Endothelial cell of umbilical vein (primary cell): ENCODE results near the gene CD38. TPM values are rescaled to one million over a fixed set of nuclear protein-coding genes. Genes with fewer than 3 reads are reported as not detected.

Source experiments
- BruUV-seq: library from RNA; stranded (reverse); fragments of 400-500 nt; replicated peaks from 2 replicates; lab custom pipeline; 2021; lab: Mats Ljungman, UMichigan
- CTCF ChIA-PET: fragments of 300-600, 350-600 bp; sonication (Branson Sonifier 250); formaldehyde crosslinking; loops from one replicate; lab custom pipeline; 2021; ENCODE audit warnings: antibody characterized with exemption, inconsistent platforms; lab: Charles Lee
- POLR2A ChIA-PET: fragments of 300-600, 350-600 bp; sonication (Branson Sonifier 250); formaldehyde crosslinking; loops from one replicate; lab custom pipeline; 2021; ENCODE audit warnings: antibody characterized with exemption, inconsistent platforms; lab: Charles Lee
- DNase-seq: peaks from one replicate; pipeline ENCODE4 v3.0.0-alpha.2; 2011; ENCODE audit warnings: low read depth, low spot score
- FAIRE-seq: peaks from 2 replicates; lab custom pipeline; 2011; peaks lifted over from hg19 to GRCh38; lab: Jason Lieb, UNC
- H2AFZ ChIP-seq: 2 replicates; pipeline ENCODE4 v1.6.0; 2012; ENCODE audit warnings: low read depth, low read length, control low read depth, inconsistent platforms
- H3K27ac ChIP-seq: 2 replicates; pipeline ENCODE4 v1.5.1; 2011; ENCODE audit warnings: low read depth, mild to moderate bottlenecking, control low read depth, low read length, moderate library complexity; ENCODE audit not compliant: insufficient read depth
- H3K27me3 ChIP-seq, 2 experiments: 2 replicates each; pipeline versions ENCODE4 v1.6.0 to v1.6.1; 2011; ENCODE audit warnings: low read length in 2 of 2, mixed read lengths in 1 of 2; ENCODE audit not compliant: control insufficient read depth in 2 of 2, insufficient read depth in 2 of 2
- H3K36me3 ChIP-seq, 2 experiments: 2 replicates in 1 of 2; 3 replicates in 1 of 2; pipeline ENCODE4 v1.5.1; 2011; ENCODE audit warnings: low read length in 2 of 2, mild to moderate bottlenecking in 1 of 2, moderate library complexity in 1 of 2; ENCODE audit not compliant: control insufficient read depth in 2 of 2, insufficient read depth in 2 of 2; ENCODE audit errors: extremely low read depth in 1 of 2
- H3K4me1 ChIP-seq: 3 replicates; pipeline ENCODE4 v1.5.1; 2011; ENCODE audit warnings: mild to moderate bottlenecking, low read length; ENCODE audit not compliant: control insufficient read depth, insufficient read depth; ENCODE audit errors: extremely low read depth
- H3K4me2 ChIP-seq: 2 replicates; pipeline ENCODE4 v1.6.1; 2011; ENCODE audit warnings: low read length, control low read depth, mixed read lengths; ENCODE audit not compliant: insufficient read depth
- H3K4me3 ChIP-seq, 3 experiments: fragments of 200-600 bp in 1 of 3; sonication (generic), shearing (Covaris generic) in 1 of 3; replicated peaks in 1 of 3; 2 replicates each; pipeline ENCODE4 v1.5.1; 2011 to 2016; ENCODE audit warnings: control low read depth in 3 of 3, low read length in 3 of 3, mild to moderate bottlenecking in 2 of 3, inconsistent platforms in 1 of 3, low read depth in 1 of 3, moderate library complexity in 1 of 3; ENCODE audit not compliant: insufficient read depth in 1 of 3
- H3K79me2 ChIP-seq: 2 replicates; pipeline ENCODE4 v1.6.0; 2012; ENCODE audit warnings: low read length, inconsistent platforms; ENCODE audit not compliant: control insufficient read depth, insufficient read depth
- H3K9ac ChIP-seq: replicated peaks from 2 replicates; pipeline ENCODE3; 2011; ENCODE audit warnings: low read length, control low read depth; ENCODE audit not compliant: insufficient read depth; ENCODE audit errors: extremely low read depth
- H3K9me1 ChIP-seq: replicated peaks from 3 replicates; pipeline ENCODE4 v1.6.0; 2011; ENCODE audit warnings: mild to moderate bottlenecking, low read length; ENCODE audit not compliant: control insufficient read depth, insufficient read depth; ENCODE audit errors: extremely low read depth
- H3K9me3 ChIP-seq: replicated peaks from 2 replicates; pipeline ENCODE4 v1.5.1; 2012; ENCODE audit warnings: low read length, inconsistent platforms; ENCODE audit not compliant: control insufficient read depth, insufficient read depth
- H4K20me1 ChIP-seq: replicated peaks from 2 replicates; pipeline ENCODE3; 2011; ENCODE audit warnings: mild to moderate bottlenecking, low read length; ENCODE audit not compliant: control insufficient read depth, insufficient read depth; ENCODE audit errors: extremely low read depth
- CTCF ChIP-seq, 2 donors: IDR thresholded peaks; 1 replicate in 1 of 2; 2 replicates in 1 of 2; pipeline ENCODE4 v1.5.1; 2011; ENCODE audit warnings: low read length in 2 of 2, mild to moderate bottlenecking in 2 of 2, moderate library complexity in 2 of 2, control low read depth in 1 of 2, inconsistent platforms in 1 of 2, low read depth in 1 of 2; ENCODE audit not compliant: insufficient read depth in 1 of 2; ENCODE audit errors: extremely low read depth in 1 of 2
- EZH2 ChIP-seq: IDR thresholded peaks from 2 replicates; pipeline ENCODE4 v1.6.1; 2012; ENCODE audit warnings: borderline replicate concordance, low read depth, mild to moderate bottlenecking, moderate library complexity, low read length, inconsistent platforms; ENCODE audit not compliant: severe bottlenecking
- GATA2 ChIP-seq: IDR thresholded peaks from 2 replicates; pipeline ENCODE4 v1.7.0; 2011; ENCODE audit warnings: low read depth, mild to moderate bottlenecking, moderate library complexity, mixed read lengths, low read length; ENCODE audit not compliant: insufficient read length, insufficient read depth
- MAX ChIP-seq: IDR thresholded peaks from 2 replicates; pipeline ENCODE4 v1.6.1; 2011; ENCODE audit not compliant: insufficient read depth, insufficient read length
- MYC ChIP-seq: IDR thresholded peaks from one replicate; pipeline ENCODE4 v1.6.1; 2011; ENCODE audit warnings: mild to moderate bottlenecking, low read depth, low read length
- POLR2A ChIP-seq: IDR thresholded peaks from 2 replicates; pipeline ENCODE4 v1.6.1; 2012; ENCODE audit warnings: low read depth, mild to moderate bottlenecking, control low read depth, low read length
- POLR2AphosphoS5 ChIP-seq: IDR thresholded peaks from 2 replicates; pipeline ENCODE4 v1.6.1; 2012; ENCODE audit warnings: low read depth, mild to moderate bottlenecking, control low read depth, low read length, moderate library complexity; ENCODE audit not compliant: insufficient read depth
- dilution Hi-C: fragments of 300-500 bp; cut with MboI; formaldehyde crosslinking; loops from one replicate; pipeline ENCODE4 v1.15.0; 2019; ENCODE audit warnings: low sequenced_read_pairs; ENCODE audit not compliant: extremely low pct_ligation_motif_present
- intact Hi-C: fragments of 100-400 bp; cut with micrococcal nuclease; formaldehyde crosslinking; loops from one replicate; pipeline ENCODE4 v1.10.0; 2022
- polyA plus RNA-seq, 4 experiments: library from polyadenylated mRNA; depleted of rRNA in 3 of 4; stranded (reverse) in 3 of 4; unstranded in 1 of 4; fragments of >200 nt; gene quantifications; 2 replicates each; pipeline versions ENCODE4 v1.2.1 to v1.2.3, GENCODE V29; 2011 to 2012; ENCODE audit warnings: missing spikeins in 1 of 4
- total RNA-seq: library from RNA; stranded (reverse); gene quantifications from 2 replicates; pipeline ENCODE4 v1.2.3, GENCODE V29; 2021

CD38 gene
- total and polyA plus RNA-seq, 2 donors (not counting 3 experiments of a cell fraction or from before 2014, with no cell fraction given) = 0.11 to 0.31 TPM

- no peak for DNase-seq
- H3K4me1 ChIP-seq = no peaks in the 10 kb centered on the region
- H3K79me2 ChIP-seq = no peaks in the 10 kb centered on the region
- TF ChIP-seq GATA2 (no peak), MYC (no peak), EZH2 (no peak), POLR2A (no peak), CTCF (IDR thresholded peaks at IDR 0.05; ENCODE audit: extremely low read depth in 1 of 2, insufficient read depth in 1 of 2, low read depth in 1 of 2, low read length in 2 of 2) (no peak), POLR2AphosphoS5 (no peak), MAX (no peak)
- no peak overlapping the region for H3K4me3 ChIP-seq
- H3K27me3 ChIP-seq = no peaks in the 10 kb centered on the region
- POLR2A ChIA-PET = no interaction called here
- H2AFZ ChIP-seq = no peak overlapping the region
- H3K9me3 ChIP-seq = no peaks in the 10 kb centered on the region
- H3K4me2 ChIP-seq = no peak overlapping the region
- no peak overlapping the region for H3K27ac ChIP-seq
- intact Hi-C loops = no loop called here
- H3K9me1 ChIP-seq = no peaks in the 10 kb centered on the region
- BruUV-seq = no TSS peak
- H4K20me1 ChIP-seq = no peaks in the 10 kb centered on the region
- FAIRE-seq = no peak
- H3K36me3 ChIP-seq = no peaks in the 10 kb centered on the region
- no peak overlapping the region for H3K9ac ChIP-seq
- CTCF ChIA-PET = interaction anchor here (9.2 kb wide), 1 partner anchor 70 kb away, joined by 465 read pairs; no protein-coding TSS in a partner anchor
- dilution Hi-C loops = no loop called here
Observed at GRCh38 chr4:15884666-15885065, 106.5 kb downstream of the CD38 start.
